Ureter (tissue), 1 donor: ENCODE measurements around the gene PDGFA. TPM values are rescaled to one million over a fixed set of nuclear protein-coding genes. Genes with fewer than 3 reads are reported as not detected.
A peak's percentile ranks its signal among the peaks of the same experiment; 100 is the strongest.
"Not testable (repeated sequence)": the region's sequence is repeated elsewhere in the genome, so short reads cannot be mapped to it uniquely, and the experiment has no call there.

Source experiments
- DNase-seq: peaks from one replicate; pipeline ENCODE4 v3.0.0-alpha.2; 2020; ENCODE audit warnings: low spot score
- total RNA-seq: library from RNA; stranded (reverse); gene quantifications from one replicate; pipeline ENCODE4 v1.2.4, GENCODE V29; 2023
- donor health status: DM: yes; HTN: yes; CAD: no.

The PDGFA gene
- total RNA-seq, 1 donor from 2014 or later = 31.5 TPM

DNA sequence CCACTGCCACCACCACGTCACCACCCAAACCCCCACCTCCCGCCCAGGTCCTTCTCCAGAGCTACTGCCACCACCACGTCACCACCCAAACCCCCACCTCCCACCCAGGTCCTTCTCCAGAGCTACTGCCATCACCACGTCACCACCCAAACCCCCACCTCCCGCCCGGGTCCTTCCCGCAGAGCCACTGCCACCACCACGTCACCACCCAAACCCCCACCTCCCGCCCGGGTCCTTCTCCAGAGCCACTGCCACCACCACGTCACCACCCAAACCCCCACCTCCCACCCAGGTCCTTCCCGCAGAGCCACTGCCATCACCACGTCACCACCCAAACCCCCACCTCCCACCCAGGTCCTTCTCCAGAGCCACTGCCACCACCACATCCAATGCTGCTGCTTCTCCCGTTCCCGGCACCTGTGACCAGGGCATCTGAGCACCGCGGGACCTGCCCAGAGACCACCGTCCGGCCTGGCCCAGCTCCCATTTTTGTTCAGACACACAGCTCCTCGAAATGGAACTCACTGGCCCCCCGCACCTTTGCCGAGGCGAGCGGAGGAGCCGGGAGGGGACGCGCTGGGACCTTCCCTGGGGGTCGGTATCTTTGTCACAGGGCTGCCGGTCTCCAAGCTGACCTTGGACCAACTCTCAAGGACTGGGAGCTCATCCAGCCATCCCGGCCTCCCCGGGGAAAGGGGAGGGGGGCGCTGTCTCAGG, 32.7 kb upstream of the PDGFA start:
- not testable (repeated sequence) for DNase-seq

DNA sequence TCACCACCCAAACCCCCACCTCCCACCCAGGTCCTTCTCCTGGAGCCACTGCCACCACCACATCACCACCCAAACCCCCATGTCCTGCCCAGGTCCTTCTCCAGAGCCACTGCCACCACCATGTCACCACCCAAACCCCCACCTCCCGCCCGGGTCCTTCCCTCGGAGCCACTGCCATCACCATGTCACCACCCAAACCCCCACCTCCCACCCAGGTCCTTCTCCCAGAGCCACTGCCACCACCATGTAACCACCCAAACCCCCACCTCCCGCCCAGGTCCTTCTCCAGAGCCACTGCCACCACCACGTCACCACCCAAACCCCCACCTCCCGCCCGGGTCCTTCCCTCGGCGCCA, 31.9 kb upstream of the PDGFA start:
- DNase-seq = not testable (repeated sequence)

DNA sequence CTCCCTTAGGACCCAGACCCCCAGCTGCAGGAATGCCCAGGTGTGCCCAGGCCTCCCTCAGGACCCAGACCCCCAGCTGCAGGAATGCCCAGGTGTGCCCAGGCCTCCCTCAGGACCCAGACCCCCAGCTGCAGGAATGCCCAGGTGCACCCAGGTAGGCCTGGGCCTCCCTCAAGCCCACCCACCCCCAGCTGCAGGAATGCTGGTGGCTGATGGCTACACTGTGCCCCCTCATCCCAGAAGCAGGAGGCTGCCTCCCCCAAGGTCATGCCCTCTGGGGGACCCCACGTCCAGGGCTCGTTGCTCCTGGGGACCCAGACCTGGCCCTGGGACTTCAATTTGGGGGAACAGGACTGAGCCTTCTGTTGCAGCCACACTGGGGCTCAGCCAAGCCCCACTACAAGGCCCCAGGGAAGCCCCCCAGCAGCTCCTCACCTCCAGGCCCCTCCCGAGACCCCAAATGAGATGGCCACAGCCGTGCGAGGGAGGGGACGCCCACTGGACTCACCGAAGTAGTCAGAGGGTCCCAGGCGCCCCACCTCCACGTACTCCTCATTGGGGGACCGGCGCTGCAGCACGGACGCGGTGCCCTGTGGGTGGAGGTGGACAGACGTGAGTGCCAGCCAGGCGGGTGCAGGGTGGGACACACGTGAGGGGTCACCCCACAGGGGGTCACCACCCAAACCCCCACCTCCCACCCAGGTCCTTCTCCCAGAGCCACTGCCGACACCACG, 31.4 kb upstream of the PDGFA start:
- DNase-seq = no peak

DNA sequence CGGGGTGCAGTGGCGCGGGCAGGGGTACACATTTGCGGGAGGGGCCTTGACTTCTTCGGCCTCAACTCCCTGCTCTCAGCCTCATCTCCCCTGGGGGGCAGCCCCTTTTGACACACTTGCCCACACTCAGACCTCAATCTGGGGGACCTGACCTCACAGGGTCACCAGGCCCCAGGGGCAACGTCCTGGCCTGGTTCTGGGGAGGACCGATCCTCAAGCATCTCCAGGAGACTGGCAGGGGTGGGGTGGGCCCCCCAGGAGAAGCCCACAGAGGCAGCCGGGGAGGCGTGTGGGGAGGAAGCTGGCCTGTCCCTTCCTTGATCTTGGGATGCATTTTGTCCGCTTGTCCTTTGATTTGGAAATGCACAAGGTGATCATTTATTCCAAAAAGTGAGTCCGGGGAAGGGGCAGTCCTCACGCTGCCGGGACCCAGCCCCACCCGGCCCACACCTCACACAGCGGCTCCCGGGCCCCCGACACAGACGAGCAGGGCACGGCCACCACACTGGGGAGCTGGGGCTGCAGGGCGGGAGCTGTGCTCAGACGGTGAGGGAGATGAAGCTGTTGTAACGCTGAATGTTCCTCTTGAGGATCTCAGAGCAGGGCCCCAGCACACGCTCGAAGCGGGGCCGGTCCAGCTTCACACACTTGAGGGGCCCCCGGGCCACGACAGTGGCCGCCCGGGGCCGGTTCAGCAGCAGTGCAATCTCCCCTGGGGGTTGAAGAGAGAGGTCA, 30.4 kb upstream of the PDGFA start:
- DNase-seq = no peak

DNA sequence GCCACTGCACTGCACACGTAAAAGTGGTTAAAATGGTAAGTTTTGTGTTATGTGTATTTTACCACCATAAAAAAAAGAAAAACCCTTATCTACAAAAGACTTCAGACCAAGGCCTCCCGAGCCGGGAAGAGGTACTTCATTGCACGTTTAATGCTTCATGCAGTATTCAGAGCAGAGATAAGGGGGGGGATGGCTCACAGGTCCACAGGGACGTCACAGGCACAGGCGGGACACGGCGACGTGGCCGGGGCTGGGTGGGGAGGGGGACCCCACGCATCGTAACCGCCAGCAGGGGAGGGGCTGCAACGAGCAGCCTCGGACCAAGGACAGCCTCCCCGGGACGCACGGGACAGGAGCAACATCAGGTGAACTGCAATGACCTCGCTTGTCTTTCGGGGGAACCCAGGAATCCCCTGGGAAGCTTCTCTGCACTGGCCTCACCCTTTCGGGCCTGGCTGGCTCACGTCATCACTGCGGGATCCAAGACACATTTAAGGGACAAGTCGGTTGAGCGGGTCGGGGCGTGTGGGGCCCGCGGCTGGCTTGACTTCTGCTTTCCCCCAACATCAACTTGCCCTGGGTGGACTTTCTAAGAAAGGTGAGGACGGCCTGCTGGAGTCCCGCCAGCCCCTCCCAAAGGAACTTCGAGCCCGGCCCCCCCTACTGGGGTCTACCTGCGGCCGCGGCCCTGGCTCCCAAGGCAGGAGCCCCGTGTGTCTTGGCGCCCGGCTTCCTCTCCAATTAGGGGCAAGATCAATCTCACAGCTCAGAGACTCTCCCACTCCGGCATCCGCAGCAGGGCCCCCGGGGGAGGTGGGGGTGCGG, 29.6 kb upstream of the PDGFA start:
- no peak for DNase-seq

DNA sequence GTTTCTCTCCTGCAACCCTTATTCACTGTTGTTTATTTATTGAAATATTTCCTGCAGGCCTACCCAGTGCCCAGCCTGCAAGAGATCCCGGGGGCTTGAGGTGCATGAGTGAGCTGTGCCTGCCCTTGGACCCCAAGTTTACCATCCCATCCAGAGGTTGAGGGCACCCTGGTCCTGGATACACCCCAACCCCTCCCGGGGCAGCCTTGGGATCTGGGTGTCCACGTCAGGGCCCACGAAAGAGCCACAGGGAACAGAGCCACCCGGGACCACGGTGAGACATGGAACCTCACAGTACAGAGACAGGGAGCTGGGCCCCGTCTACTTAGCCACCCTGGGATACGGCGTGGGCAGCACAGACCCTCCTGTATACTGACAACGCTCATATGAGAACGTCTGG, 28.8 kb upstream of the PDGFA start:
- no peak for DNase-seq

DNA sequence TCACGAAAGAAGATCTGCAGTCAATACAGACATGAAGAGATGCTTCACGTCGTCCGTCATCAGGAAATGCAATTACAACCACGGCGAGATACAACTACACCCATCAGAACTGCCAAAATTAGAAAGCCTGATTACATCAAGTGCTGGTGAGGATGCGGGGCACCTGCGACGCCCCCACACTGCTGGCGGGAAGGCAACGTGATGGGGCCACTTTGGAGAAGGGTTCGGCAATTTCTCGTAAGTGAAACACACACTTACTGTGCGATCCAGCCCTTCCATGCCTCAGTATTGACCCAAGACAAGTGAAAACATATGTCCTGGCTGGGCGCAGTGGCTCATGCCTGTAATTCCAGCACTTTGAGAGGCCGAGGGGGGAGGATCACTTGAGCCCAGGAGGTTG, 25.8 kb upstream of the PDGFA start:
- no peak for DNase-seq

DNA sequence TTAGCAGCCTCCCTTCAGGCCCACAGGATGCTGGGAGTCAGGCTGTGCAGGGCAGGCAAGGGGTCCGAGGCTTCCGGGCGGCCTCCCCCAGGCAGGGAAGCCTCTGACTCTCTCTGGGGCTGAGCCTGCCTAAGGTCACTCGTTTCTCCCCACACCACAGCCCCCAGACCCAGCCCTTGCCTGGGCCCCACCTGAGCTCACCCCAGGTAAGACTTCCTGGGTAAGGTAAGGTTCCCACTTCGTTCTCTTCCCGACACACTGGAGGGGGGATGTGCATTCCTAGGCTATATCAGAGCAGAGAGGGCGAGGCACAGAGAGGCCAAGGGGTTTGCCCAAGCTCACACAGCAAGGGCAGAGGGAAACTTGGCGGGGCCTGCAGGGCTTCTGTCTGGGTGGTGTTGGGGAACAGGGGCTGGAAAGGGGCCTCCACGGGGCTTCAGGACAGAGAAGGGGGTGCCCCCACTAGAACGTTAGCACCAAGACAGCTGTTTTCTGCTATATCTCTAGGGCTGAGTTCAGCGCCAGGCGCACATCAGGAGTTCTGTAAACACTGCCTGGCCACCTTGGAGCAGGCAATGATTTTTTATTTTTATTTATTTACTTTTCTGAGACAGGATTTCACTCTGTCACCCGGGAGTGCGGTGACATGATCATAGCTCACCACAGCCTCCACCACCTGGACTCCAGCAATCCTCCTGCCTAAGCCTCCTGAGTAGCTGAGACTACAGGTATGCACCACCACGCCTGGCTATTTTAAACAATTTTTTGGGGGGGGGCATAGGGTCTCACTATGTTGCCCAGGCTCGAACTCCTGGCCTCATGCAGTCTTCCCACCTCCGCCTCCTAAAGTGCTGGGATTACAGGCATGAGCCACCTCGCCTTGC, 24.9 kb upstream of the PDGFA start:
- no peak for DNase-seq

DNA sequence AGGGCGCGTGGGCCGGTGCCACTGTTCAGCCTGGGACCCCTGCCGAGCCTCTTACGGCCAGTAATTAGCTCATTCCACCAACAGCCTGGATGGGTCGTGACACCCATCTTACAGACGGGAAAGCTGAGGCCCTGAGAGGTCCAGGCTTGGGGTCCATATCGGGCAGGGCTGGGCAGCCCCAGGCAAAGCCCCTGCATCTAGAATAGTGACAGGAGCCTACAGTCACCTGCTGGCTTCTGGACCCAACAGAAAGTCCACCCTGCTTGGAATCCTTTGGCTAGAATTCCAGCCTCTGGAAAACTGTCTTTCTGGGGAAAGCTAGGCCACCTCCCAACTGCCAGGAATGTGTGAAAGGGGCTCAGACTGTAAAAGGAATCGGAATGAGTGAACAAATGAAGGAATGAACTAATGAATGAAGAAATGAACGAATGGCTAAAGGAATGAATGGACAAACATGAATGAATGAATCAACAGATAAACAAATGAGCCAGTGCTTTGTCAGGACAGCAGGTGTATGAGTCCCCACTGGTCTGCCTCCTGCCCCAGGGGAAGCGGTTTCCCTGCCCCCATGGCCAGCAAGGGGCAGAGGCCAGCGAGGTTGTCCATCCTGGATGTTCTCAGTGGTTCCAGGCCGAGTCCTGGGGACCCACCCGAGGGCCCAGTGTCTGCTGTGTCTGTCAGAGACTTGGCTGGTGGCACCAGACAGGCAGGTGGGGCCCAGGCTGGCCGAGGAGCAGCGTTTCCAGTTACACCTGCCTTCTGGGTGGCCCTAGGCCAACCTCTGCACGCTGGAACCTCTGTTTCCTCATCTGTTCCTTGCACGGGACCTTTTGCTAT, 24.1 kb upstream of the PDGFA start:
- DNase-seq = no peak

DNA sequence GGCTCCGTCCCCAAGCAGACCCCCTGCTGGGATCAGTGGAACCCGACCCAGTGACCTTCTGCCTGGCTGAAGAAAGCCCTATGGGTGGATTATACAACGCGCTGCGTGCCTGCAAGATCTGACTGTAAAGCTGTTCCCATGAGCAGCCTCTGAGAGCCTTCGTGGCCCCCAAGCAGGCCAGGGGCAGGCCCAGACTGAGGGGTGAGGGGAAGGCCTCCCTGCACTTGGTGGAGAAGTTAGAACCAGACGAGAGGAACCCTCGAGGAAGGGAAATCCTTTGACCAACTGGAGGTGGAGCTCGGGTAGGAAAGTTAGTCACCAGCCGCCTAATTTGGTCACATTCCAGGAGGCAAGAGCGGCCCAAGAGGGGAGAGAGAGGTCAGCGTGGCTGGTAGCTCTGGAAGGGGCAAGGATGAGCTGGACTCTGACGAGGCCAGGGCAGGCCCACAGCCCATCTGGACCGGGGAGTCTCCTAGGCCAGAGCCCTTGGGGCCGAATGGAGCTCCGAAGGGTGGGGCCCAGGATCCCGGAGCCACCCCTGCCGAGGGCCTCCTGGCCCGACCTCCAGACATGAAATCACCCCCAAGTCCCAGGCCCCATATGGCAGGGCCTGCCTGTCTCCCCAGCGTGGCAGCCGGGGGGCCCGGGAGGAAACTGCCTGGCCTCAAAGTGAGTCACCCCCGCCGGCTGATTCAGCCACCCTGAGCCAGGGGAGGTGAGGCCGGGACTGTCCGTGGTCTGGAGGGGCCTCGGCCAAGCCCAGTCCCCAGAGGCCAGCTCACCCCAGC, 23.3 kb upstream of the PDGFA start:
- DNase-seq = no peak

DNA sequence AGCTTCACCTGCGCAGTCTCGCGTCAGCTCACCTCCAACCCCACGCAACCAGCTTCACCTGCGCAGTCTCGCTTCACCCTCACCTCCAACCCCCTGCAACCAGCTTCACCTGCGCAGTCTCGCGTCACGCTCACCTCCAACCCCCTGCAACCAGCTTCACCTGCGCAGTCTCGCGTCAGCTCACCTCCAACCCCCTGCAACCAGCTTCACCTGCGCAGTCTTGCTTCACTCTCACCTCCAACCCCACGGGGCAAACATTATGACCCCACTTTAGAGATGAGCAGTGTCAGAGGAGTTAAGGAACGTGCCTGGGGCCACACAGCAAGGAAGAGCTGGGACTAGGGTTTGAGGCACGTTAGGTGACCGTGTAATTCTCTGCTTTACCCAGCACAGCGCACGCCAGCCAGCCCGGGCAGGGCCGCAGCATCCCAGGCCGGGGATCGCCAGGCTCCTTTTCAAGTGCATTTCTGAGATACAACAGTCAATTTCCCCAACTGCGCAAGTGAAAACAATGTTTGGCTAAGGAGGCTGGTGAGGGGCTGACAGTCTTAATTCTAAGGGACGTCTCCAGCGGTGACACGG, 22.6 kb upstream of the PDGFA start:
- no peak for DNase-seq

DNA sequence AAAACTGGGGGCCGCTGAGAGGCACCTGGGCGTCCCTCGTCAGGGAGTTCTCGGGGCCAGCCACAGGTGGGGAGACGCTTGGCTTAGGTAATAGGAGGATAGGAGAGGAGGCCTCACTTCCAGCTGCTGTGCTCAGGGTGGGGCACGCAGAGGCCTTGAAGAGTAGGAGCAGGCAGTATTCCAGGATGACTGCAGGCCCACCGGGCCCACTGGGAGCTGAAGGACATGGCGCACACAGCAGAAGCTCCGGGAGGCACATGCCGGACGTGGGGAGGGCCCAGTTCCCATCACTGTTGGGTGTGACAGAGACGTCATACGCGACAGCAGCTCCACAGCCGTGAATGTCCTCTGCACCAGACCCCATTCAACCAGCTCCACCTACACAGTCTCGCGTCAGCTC, 22.0 kb upstream of the PDGFA start:
- DNase-seq = no peak

DNA sequence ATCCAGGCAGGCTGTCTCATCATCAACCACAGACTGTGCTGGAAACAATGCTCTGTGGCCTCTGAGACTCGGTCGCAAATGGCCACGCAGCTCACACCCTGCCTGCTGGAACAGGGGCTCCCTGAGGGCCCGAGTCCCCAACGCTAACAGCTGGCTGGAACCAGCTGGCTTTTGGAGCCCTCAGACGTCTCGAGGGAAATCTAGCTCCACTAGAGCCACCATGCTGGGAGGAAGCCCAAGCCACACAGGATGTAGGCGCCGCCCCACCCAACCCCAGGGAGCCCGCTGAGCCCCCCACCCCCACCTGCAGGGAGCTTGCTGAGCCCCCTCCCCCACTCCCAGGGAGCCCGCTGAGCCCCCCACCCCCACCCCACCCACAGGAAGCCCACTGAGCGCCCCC, 21.4 kb upstream of the PDGFA start:
- DNase-seq = no peak

DNA sequence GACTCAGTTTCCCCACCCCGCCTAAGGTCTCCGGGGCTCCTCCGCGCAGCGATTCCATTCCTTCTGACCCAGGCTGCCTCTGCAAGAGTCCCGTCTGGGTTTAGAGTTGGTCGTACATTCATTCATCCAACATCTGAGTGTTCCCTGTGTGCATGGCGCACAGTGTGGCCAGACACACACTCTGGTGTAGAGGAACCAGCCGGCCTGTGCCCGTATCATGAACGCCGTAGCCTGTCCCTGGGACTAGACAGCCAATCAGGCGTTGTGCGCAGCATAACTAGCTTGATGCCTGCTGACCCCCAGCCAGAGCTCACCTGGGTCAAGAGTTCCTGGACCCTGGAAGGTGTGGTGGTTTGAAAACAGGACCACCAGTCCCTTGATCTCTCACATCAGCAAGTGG, 20.9 kb upstream of the PDGFA start:
- no peak for DNase-seq

DNA sequence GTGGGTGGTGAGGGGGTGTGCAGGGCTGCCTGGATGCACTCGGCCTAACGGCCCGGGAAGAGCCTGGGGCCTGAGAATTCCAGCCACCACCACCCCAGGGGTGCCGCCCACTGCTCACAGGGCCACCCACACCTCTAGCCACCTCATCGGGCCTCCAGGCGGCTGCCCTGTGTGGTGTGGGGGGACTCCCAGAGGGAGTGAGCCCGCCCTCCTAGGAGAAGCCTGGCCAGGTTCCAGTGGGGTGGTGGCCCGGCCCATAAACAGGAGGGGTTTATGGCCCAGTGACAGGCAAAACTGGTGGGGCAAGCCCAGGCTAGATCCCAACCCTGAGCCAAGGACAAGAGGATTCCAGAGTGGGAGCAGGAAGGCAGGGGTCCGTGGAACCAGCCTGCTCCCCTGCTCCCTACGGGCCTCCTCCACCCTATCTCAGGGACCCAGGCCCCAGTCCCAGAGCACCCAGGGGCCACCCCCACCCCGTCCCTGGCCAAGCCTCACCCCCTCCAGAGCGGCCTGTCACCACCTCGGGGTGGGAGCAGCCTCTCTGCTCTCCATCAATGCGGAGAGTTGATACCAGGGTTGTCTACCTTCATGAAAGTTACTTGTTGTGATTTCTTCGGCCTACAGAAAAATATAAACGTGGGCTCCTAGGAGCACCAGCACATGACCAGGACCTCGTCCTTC, 20.2 kb upstream of the PDGFA start:
- DNase-seq = peak; percentile 84

DNA sequence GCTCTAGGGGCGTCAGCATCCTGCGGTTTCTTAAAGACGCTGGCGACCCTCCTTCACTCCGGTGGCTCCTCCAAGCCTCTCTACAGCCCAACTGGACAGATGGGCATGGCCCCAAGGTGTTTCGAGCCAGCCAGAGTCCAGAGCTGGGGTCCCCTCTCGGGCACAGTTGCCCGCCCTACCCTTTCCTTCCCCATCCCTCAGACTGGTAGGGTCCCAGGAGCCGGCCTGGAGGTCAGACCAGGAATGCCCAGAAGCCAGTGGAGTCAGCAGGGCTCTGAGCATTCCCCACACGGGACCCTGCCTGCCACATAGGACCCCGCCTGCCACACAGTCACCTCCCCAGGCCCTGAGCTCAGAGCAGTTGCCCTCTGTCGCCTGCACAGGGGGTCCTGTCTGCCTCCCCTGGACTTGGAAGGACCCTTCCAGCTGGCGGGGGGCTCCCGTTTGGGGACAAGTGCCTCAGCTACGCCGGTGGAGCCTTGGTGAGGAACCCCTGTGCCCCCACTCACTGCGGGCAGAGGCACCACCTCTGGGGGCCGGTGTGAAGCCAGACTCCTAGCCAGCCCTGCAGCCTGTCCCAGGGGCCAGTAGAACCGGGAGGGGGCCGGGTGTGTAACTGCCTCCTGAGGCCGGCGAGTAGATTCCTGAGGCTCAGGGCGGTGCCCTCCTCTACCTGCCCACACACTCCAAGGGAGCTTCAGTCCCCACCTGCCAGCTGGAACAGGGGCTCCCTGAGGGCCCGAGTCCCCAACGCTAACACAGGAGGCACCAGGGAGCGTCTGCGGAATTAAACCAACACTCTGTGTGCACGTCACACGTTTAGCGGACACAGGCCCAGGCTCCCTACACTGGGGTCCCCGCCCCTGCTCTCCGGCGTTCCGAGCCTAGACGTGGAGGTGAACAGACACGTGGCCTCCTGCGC, 19.4 kb upstream of the PDGFA start:
- DNase-seq = no peak
